Nephron (organoid): Measurements from ENCODE around the gene TMEM52.

Experiments
- H3K27ac Mint-ChIP-seq, 3 experiments: 2 replicates each; pipeline ENCODE4 v1.8.0; 2020; ENCODE audit warnings: mixed read lengths in 3 of 3, mild to moderate bottlenecking in 2 of 3, moderate library complexity in 1 of 3
- H3K27me3 Mint-ChIP-seq: 2 replicates; pipeline ENCODE4 v1.8.0; 2021; ENCODE audit warnings: low read depth, mild to moderate bottlenecking, moderate library complexity, mixed read lengths
- H3K36me3 Mint-ChIP-seq: 2 replicates; pipeline ENCODE4 v1.8.0; 2020; ENCODE audit warnings: low read depth, mixed read lengths
- H3K4me1 Mint-ChIP-seq: 2 replicates; pipeline ENCODE4 v1.8.0; 2020; ENCODE audit warnings: mixed read lengths
- H3K4me3 Mint-ChIP-seq, 3 experiments: 2 replicates each; pipeline ENCODE4 v1.8.0; 2020; ENCODE audit warnings: mild to moderate bottlenecking in 3 of 3, mixed read lengths in 3 of 3, moderate library complexity in 2 of 3
- H3K9me3 Mint-ChIP-seq: 2 replicates; pipeline ENCODE4 v1.8.0; 2020; ENCODE audit warnings: mixed read lengths
- TF ChIP-seq, protein P1 (sequence below), 3 experiments: fragments of 200-600 bp; sonication (generic); IDR thresholded peaks; one replicate each; pipeline ENCODE4 v1.5.0; 2021; ENCODE audit warnings: antibody characterized with exemption in 3 of 3; ENCODE audit not compliant: unreplicated experiment in 3 of 3

The TMEM52 gene

DNA sequence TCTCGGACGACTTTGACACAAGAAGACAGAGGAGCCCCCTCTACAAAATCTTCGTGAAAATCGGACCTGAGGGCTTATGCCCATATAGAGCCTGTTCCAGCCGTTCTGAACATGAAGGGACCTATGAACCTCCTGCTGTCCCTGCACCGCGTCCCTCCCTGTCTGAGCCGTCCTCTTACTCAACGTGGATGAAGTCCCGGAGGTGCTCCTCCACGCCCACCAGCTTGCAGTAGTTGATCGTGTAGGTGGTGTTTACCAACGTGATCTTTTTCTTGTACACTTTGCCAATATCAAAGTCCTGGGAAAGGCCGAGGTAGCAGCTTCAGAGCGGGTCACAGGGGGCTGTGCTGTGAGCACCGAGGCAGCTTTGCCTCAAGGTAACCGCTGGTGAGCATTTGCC is 44.5 kb upstream of the TMEM52 start:
- Mint-ChIP-seq H3K27me3 (peaks cover 40% of the 10 kb centered on the region), H3K27ac (no peak overlapping the region), H3K36me3 (no peaks in the 10 kb centered on the region), H3K4me3 (no peak overlapping the region), H3K4me1 (peaks cover 10% of the 10 kb centered on the region), H3K9me3 (no peaks in the 10 kb centered on the region)
- TF ChIP-seq, protein P1, sequence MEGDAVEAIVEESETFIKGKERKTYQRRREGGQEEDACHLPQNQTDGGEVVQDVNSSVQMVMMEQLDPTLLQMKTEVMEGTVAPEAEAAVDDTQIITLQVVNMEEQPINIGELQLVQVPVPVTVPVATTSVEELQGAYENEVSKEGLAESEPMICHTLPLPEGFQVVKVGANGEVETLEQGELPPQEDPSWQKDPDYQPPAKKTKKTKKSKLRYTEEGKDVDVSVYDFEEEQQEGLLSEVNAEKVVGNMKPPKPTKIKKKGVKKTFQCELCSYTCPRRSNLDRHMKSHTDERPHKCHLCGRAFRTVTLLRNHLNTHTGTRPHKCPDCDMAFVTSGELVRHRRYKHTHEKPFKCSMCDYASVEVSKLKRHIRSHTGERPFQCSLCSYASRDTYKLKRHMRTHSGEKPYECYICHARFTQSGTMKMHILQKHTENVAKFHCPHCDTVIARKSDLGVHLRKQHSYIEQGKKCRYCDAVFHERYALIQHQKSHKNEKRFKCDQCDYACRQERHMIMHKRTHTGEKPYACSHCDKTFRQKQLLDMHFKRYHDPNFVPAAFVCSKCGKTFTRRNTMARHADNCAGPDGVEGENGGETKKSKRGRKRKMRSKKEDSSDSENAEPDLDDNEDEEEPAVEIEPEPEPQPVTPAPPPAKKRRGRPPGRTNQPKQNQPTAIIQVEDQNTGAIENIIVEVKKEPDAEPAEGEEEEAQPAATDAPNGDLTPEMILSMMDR (IDR thresholded peaks at IDR 0.05; ENCODE audit: unreplicated experiment in 3 of 3): no peak

DNA sequence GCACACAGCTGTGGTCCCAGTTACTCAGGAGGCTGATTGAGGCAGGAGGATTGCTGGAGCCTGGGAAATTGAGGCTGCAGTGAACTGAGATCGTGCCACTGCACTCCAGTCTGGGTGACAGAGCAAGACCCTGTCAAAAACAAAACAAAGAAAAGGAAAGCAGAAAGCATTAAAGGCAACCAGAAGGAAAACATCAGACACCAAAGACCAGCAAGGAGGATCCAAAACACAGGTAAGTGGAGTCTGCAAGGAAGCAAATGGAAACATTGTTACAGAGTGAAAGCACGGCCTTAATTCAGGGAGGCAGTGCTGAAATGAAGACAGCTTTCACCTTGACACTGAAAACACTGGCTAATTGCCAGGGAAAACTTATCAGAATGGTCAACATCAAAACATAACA is 43.7 kb upstream of the TMEM52 start:
- no peaks in the 10 kb centered on the region for H3K9me3 Mint-ChIP-seq
- H3K27me3 Mint-ChIP-seq: peaks cover 39% of the 10 kb centered on the region
- H3K4me1 Mint-ChIP-seq: peaks cover 10% of the 10 kb centered on the region
- TF ChIP-seq, protein P1 (IDR thresholded peaks at IDR 0.05; ENCODE audit: unreplicated experiment in 3 of 3): no peak
- H3K36me3 Mint-ChIP-seq: no peaks in the 10 kb centered on the region
- no peak overlapping the region for H3K27ac Mint-ChIP-seq
- no peak overlapping the region for H3K4me3 Mint-ChIP-seq

DNA sequence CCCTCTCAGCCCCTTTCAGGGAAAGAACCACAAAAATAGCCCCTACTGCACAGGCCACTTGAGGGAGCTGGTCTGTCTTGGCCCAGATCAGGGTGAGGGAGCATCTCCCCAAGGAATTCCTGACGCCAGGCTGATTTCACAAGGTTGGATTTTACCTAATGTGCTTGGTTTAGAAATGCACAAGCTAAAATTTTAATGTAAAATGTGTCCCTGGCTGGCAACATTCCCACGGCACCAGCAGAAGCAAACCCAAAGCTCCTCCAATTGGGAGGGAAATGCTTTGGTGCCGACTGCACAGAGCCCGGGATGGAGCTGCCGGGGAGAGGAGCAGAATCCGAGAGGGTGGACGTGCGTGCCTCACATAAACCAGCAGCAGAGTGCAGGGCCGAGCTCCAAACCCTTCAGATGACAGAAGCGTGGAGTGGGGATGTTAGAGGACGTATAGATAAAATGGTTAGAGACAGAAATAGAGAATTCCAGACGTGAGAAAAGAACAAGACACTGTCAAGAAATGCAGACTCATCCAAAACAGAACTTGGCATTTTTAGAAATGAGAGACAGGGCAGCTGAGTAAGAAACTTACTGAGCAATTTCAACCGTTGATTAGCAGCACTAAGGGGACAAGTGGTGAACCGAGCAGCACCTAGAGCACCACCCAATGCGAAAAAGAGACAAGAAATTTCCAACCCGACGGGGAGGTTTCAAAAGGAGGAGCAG is 41.6 kb upstream of the TMEM52 start:
- Mint-ChIP-seq H3K4me3 (no peak overlapping the region), H3K36me3 (no peaks in the 10 kb centered on the region), H3K4me1 (peaks cover 6% of the 10 kb centered on the region), H3K27ac (no peak overlapping the region), H3K27me3 (peaks cover 32% of the 10 kb centered on the region), H3K9me3 (no peaks in the 10 kb centered on the region)
- TF ChIP-seq, protein P1 (IDR thresholded peaks at IDR 0.05; ENCODE audit: unreplicated experiment in 3 of 3): no peak

DNA sequence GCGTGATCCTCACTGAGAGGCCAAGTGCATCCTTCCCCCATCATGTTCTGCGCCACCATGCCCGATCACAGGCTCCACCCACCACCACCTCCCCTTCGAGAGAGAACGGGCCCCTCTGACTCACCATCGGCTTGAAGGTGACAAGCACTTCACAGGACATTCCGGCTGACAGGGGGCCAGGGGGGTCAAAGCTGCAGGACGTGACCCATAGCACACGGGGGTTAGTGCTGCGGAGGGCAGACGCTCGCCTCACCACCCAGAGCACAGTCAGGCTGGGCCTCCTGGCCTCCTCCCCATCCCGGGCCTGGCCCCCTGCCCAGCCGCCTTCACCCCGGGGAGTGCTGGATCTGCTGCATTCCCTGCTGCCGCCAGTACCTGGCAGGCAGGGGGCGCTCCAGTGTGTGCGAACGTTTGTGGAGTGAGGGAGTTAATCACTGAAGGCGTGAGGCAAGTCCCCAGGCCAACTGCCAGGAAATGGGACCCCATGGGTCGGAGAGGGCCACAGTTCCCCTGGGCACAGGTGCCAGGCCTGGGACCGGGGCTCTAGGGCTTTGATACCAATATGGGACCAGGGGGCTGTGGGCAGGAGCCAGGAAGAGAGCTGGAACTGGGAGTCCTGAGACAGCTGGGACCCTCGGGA is 40.9 kb upstream of the TMEM52 start:
- Mint-ChIP-seq H3K4me1 (peaks cover 6% of the 10 kb centered on the region), H3K4me3 (no peak overlapping the region), H3K27ac (no peak overlapping the region), H3K27me3 (peaks cover 32% of the 10 kb centered on the region), H3K36me3 (no peaks in the 10 kb centered on the region), H3K9me3 (no peaks in the 10 kb centered on the region)
- TF ChIP-seq, protein P1 (IDR thresholded peaks at IDR 0.05; ENCODE audit: unreplicated experiment in 3 of 3): peak; percentile 73 to 86 (median 79)

DNA sequence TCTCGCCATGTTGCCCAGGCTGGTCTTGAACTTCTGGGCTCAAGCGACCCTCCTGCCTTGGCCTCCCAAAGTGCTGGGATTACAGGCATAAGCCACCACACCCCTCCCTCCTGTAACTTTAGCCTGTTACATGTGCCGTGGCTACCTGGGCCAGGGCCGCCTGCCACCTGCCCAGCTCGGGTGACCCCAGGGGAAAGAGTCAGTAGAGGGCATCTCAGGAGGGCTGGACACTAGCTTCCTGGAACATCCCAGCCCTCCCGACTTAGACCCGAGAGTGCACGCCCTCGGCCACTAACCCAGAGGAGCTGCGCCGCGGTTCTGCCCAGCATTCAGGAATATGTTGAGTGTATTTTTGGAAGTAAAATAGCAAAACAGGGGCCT is 40.4 kb upstream of the TMEM52 start:
- H3K27me3 Mint-ChIP-seq: peaks cover 36% of the 10 kb centered on the region
- TF ChIP-seq, protein P1 (IDR thresholded peaks at IDR 0.05; ENCODE audit: unreplicated experiment in 3 of 3): no peak
- no peaks in the 10 kb centered on the region for H3K9me3 Mint-ChIP-seq
- H3K36me3 Mint-ChIP-seq: no peaks in the 10 kb centered on the region
- no peak overlapping the region for H3K27ac Mint-ChIP-seq
- H3K4me1 Mint-ChIP-seq: peaks cover 6% of the 10 kb centered on the region
- H3K4me3 Mint-ChIP-seq: no peak overlapping the region
